GM23248 (cell line): ENCODE data around the gene PTPRN2. TPM values are rescaled to one million over a fixed set of nuclear protein-coding genes. Genes with fewer than 3 reads are reported as not detected.

Source experiments
- DNase-seq: peaks from one replicate; pipeline ENCODE4 v3.0.0-alpha.2; 2015
- H2AFZ ChIP-seq: fragments of 200-600 bp; sonication (generic); 2 replicates; pipeline ENCODE4 v1.6.1; 2016; ENCODE audit warnings: antibody characterized with exemption
- H3F3A ChIP-seq: fragments of 200-600 bp; sonication (generic); 2 replicates; pipeline ENCODE4 v1.6.1; 2016; ENCODE audit warnings: mild to moderate bottlenecking, antibody characterized with exemption, mixed run types; ENCODE audit not compliant: insufficient read depth
- H3K27ac ChIP-seq: fragments of 200-600 bp; sonication (generic); 2 replicates; pipeline ENCODE4 v1.5.1; 2016; ENCODE audit warnings: mild to moderate bottlenecking
- H3K27me3 ChIP-seq: fragments of 200-600 bp; sonication (generic); replicated peaks from 2 replicates; pipeline ENCODE4 v1.6.1; 2016; ENCODE audit warnings: mild to moderate bottlenecking; ENCODE audit not compliant: insufficient read depth
- H3K36me3 ChIP-seq: fragments of 200-600 bp; sonication (generic); 2 replicates; pipeline ENCODE4 v1.6.1; 2016; ENCODE audit warnings: low read depth, mild to moderate bottlenecking
- H3K4me1 ChIP-seq: fragments of 200-600 bp; sonication (generic); 2 replicates; pipeline ENCODE4 v1.6.1; 2016; ENCODE audit warnings: mild to moderate bottlenecking; ENCODE audit not compliant: insufficient read depth
- H3K4me2 ChIP-seq: fragments of 200-600 bp; sonication (generic); one replicate; pipeline ENCODE4 v1.6.1; 2016; ENCODE audit warnings: mild to moderate bottlenecking; ENCODE audit not compliant: unreplicated experiment
- H3K4me3 ChIP-seq: fragments of 200-600 bp; sonication (generic); 2 replicates; pipeline ENCODE4 v1.5.1; 2016; ENCODE audit warnings: mild to moderate bottlenecking
- H3K79me2 ChIP-seq: fragments of 200-600 bp; sonication (generic); 2 replicates; pipeline ENCODE4 v1.6.1; 2016; ENCODE audit warnings: mild to moderate bottlenecking; ENCODE audit not compliant: insufficient read depth
- H3K9ac ChIP-seq: fragments of 200-600 bp; sonication (generic); 2 replicates; pipeline ENCODE4 v1.6.1; 2016; ENCODE audit warnings: mild to moderate bottlenecking
- H3K9me2 ChIP-seq: fragments of 200-600 bp; sonication (generic); 2 replicates; pipeline ENCODE4 v1.6.1; 2016; ENCODE audit warnings: mixed run types, mild to moderate bottlenecking, moderate library complexity; ENCODE audit not compliant: insufficient read depth
- H3K9me3 ChIP-seq: fragments of 200-600 bp; sonication (generic); one replicate; pipeline ENCODE4 v1.6.1; 2017; ENCODE audit warnings: low read depth
- H4K20me1 ChIP-seq: fragments of 200-600 bp; sonication (generic); 2 replicates; pipeline ENCODE4 v1.6.0; 2016; ENCODE audit not compliant: insufficient read depth
- EZH2 ChIP-seq: fragments of 200-600 bp; sonication (generic); IDR thresholded peaks from 2 replicates; pipeline ENCODE4 v1.6.1; 2018; ENCODE audit warnings: antibody characterized with exemption, mild to moderate bottlenecking; ENCODE audit not compliant: insufficient read depth, poor library complexity, severe bottlenecking
- EZH2phosphoT487 ChIP-seq: fragments of 200-600 bp; sonication (generic); IDR thresholded peaks from 2 replicates; pipeline ENCODE4 v1.6.1; 2018; ENCODE audit warnings: antibody characterized with exemption, moderate library complexity, mild to moderate bottlenecking, low read depth; ENCODE audit not compliant: insufficient read depth
- WGBS, 2 experiments: methylation state at CpG; one replicate each; pipeline ENCODE4 v1.1.6; 2015 to 2017; ENCODE audit warnings: low lambda C conversion rate in 2 of 2, low coverage in 1 of 2; ENCODE audit errors: missing lambda C conversion rate in 2 of 2; 5-methylcytosine and 5-hydroxymethylcytosine counted together
- in situ Hi-C: fragments of 300-500 bp; cut with MboI; formaldehyde crosslinking; loops from 2 replicates; pipeline ENCODE4 v1.15.0; 2020
- polyA plus RNA-seq: library from polyadenylated mRNA; unstranded; fragments of >200 nt; fragmentation: Nextera tagmentation; extraction: Ambion mirVana; gene quantifications from 2 replicates; pipeline ENCODE4 v1.2.1, GENCODE V29; 2016
- total RNA-seq: library from RNA; depleted of rRNA; stranded (reverse); fragments of >200 nt; shearing (Covaris generic); gene quantifications from 2 replicates; pipeline ENCODE4 v1.2.3, GENCODE V29; 2014

The PTPRN2 gene
- total and polyA plus RNA-seq, 2 experiments from 2014 or later: 0.13 TPM; not detected in 1

- Histone ChIP-seq H4K20me1 (no peaks in the 10 kb centered on the region), H3K27ac (no peak overlapping the region), H3K79me2 (no peaks in the 10 kb centered on the region), H3K4me3 (no peak overlapping the region), H3K4me2 (no peak overlapping the region), H3F3A (no peaks in the 10 kb centered on the region), H2AFZ (no peak overlapping the region), H3K36me3 (no peaks in the 10 kb centered on the region), H3K9me3 (no peaks in the 10 kb centered on the region), H3K4me1 (no peaks in the 10 kb centered on the region), H3K27me3 (no peaks in the 10 kb centered on the region), H3K9me2 (no peaks in the 10 kb centered on the region), H3K9ac (no peak overlapping the region)
- no peak for DNase-seq
- in situ Hi-C loops: no loop called here
- TF ChIP-seq EZH2phosphoT487 (no peak), EZH2 (no peak)
- WGBS, 2 experiments: 51 to 54% methylated on average over 21 of the region's 21 CpGs
These were observed 263.8 kb downstream of the PTPRN2 start for GRCh38 chr7:158323741-158324396.

GRCh38 chr7:158322616-158323530 lies 264.8 kb downstream of the PTPRN2 start:
- Histone ChIP-seq H3K4me2 (no peak overlapping the region), H3K9me2 (no peaks in the 10 kb centered on the region), H3K4me3 (no peak overlapping the region), H4K20me1 (no peaks in the 10 kb centered on the region), H3K27me3 (no peaks in the 10 kb centered on the region), H3K79me2 (no peaks in the 10 kb centered on the region), H3K4me1 (no peaks in the 10 kb centered on the region), H3K9me3 (no peaks in the 10 kb centered on the region), H3K36me3 (no peaks in the 10 kb centered on the region), H3K27ac (no peak overlapping the region), H3K9ac (no peak overlapping the region), H2AFZ (no peak overlapping the region), H3F3A (no peaks in the 10 kb centered on the region)
- 18 to 27% methylated on average over 13 of the region's 13 CpGs for WGBS, 2 experiments
- DNase-seq: no peak
- TF ChIP-seq EZH2 (no peak), EZH2phosphoT487 (no peak)
- in situ Hi-C loops: no loop called here

GRCh38 chr7:158321936-158322615 lies 265.5 kb downstream of the PTPRN2 start:
- Histone ChIP-seq H3K9me2 (no peaks in the 10 kb centered on the region), H2AFZ (no peak overlapping the region), H3K9me3 (no peaks in the 10 kb centered on the region), H3F3A (no peaks in the 10 kb centered on the region), H3K27me3 (no peaks in the 10 kb centered on the region), H3K27ac (no peak overlapping the region), H3K9ac (no peak overlapping the region), H3K4me2 (no peak overlapping the region), H3K79me2 (no peaks in the 10 kb centered on the region), H4K20me1 (no peaks in the 10 kb centered on the region), H3K36me3 (no peaks in the 10 kb centered on the region), H3K4me1 (no peaks in the 10 kb centered on the region), H3K4me3 (no peak overlapping the region)
- in situ Hi-C loops: no loop called here
- TF ChIP-seq EZH2 (no peak), EZH2phosphoT487 (no peak)
- DNase-seq: no peak
- 48 to 56% methylated on average over 28 to 29 of the region's 29 CpGs for WGBS, 2 experiments

DNA sequence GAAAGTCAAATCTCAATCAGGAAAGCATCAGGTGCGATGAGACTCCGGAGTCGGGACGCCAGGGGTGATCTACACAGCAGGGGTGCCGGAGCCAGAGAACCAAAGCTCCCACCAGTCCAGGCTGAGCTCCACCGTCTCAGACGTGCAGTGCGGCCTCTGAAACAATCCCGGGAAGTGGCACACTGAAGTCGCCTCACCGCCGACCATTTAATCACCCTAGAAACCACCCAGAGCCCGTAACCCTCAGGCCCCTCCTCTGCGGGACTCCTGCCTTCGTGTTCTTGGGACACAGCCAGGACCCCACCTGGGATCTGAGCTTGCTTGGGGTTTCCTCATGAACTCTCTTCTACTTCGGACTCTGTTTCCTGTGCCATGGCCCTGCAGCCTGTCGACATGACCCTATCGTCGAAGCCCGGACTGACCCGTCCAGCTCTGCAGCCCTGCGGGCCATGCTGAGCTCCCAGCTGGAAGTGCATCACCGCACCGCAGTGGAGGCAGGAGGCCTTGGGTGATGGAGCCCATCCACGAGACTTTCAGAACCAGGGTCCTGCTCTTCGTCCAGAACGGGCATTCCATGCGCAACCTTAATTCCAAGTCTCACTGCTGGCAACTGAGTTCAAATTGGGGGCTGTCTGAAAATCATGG lies 266.4 kb downstream of the PTPRN2 start:
- in situ Hi-C loops: no loop called here
- no peak for TF ChIP-seq EZH2
- no peak for TF ChIP-seq EZH2phosphoT487

More for the DNA sequence above, 266.4 kb downstream of the PTPRN2 start:
- no peak overlapping the region for H3K9ac ChIP-seq
- no peak overlapping the region for H3K27ac ChIP-seq
- no peaks in the 10 kb centered on the region for H4K20me1 ChIP-seq
- H3K9me3 ChIP-seq: no peaks in the 10 kb centered on the region
- no peak overlapping the region for H2AFZ ChIP-seq
- no peaks in the 10 kb centered on the region for H3K79me2 ChIP-seq
- H3K4me2 ChIP-seq: no peak overlapping the region
- 56 to 59% methylated on average over 28 of the region's 28 CpGs for WGBS, 2 experiments
- H3K4me1 ChIP-seq: no peaks in the 10 kb centered on the region
- DNase-seq: no peak
- H3K36me3 ChIP-seq: no peaks in the 10 kb centered on the region
- H3K27me3 ChIP-seq: no peaks in the 10 kb centered on the region
- no peaks in the 10 kb centered on the region for H3K9me2 ChIP-seq
- H3K4me3 ChIP-seq: no peak overlapping the region
- H3F3A ChIP-seq: no peaks in the 10 kb centered on the region
